MCF 10A (cell line): ENCODE data around the gene PLAGL2. TPM values are rescaled to one million over a fixed set of nuclear protein-coding genes. Genes with fewer than 3 reads are reported as not detected.
"Not testable (repeated sequence)": the region's sequence is repeated elsewhere in the genome, so short reads cannot be mapped to it uniquely, and the experiment has no call there.

Experiments used
- BruUV-seq: library from RNA; stranded (reverse); fragments of 400-500 nt; replicated peaks from 2 replicates; lab custom pipeline; 2021; lab: Mats Ljungman, UMichigan
- CTCF ChIA-PET: fragments of 300-600 bp; sonication (Branson Sonifier 250); formaldehyde crosslinking; extraction: SDS; loops from one replicate; lab custom pipeline; 2021; ENCODE audit warnings: antibody characterized with exemption, inconsistent platforms; lab: Yijun Ruan, JAX
- POLR2A ChIA-PET: fragments of 300-600, 350-650 bp; sonication (Branson Sonifier 250); formaldehyde crosslinking; extraction: SDS; loops from one replicate; lab custom pipeline; 2020; ENCODE audit warnings: antibody characterized with exemption, inconsistent platforms; lab: Yijun Ruan, JAX
- DNase-seq: peaks from one replicate; pipeline ENCODE4 v3.0.0-alpha.2; 2018; ENCODE audit not compliant: unreplicated experiment
- H3K27ac Mint-ChIP-seq: one replicate; pipeline ENCODE4 v1.8.0; 2022; ENCODE audit warnings: mild to moderate bottlenecking, low read depth, mixed read lengths; ENCODE audit not compliant: unreplicated experiment
- H3K27me3 Mint-ChIP-seq: one replicate; pipeline ENCODE4 v1.8.0; 2022; ENCODE audit warnings: mixed read lengths; ENCODE audit not compliant: insufficient read depth, unreplicated experiment
- H3K36me3 Mint-ChIP-seq: one replicate; pipeline ENCODE4 v1.8.0; 2022; ENCODE audit warnings: mild to moderate bottlenecking, moderate library complexity, mixed read lengths; ENCODE audit not compliant: insufficient read depth, unreplicated experiment
- H3K4me1 Mint-ChIP-seq: one replicate; pipeline ENCODE4 v1.8.0; 2022; ENCODE audit warnings: mixed read lengths; ENCODE audit not compliant: insufficient read depth, unreplicated experiment
- H3K4me3 Mint-ChIP-seq: one replicate; pipeline ENCODE4 v1.8.0; 2022; ENCODE audit warnings: mild to moderate bottlenecking, moderate library complexity, mixed read lengths; ENCODE audit not compliant: unreplicated experiment
- H3K9me3 Mint-ChIP-seq: one replicate; pipeline ENCODE4 v1.8.0; 2022; ENCODE audit warnings: mixed read lengths; ENCODE audit not compliant: unreplicated experiment
- intact Hi-C: fragments of 100-400 bp; cut with micrococcal nuclease; formaldehyde crosslinking; loops from 2 replicates; pipeline ENCODE4 v1.14.1; 2022
- total RNA-seq: library from RNA; stranded (reverse); gene quantifications from 2 replicates; pipeline ENCODE4 v1.2.3, GENCODE V29; 2022
- TF ChIP-seq, protein P1 (sequence below): fragments of 200-600 bp; IDR thresholded peaks from one replicate; pipeline ENCODE4 v1.8.0; 2022; ENCODE audit warnings: antibody characterized with exemption, mild to moderate bottlenecking; ENCODE audit not compliant: unreplicated experiment

PLAGL2 gene
- total RNA-seq, 1 experiment from 2014 or later, result 18.6 TPM

DNA sequence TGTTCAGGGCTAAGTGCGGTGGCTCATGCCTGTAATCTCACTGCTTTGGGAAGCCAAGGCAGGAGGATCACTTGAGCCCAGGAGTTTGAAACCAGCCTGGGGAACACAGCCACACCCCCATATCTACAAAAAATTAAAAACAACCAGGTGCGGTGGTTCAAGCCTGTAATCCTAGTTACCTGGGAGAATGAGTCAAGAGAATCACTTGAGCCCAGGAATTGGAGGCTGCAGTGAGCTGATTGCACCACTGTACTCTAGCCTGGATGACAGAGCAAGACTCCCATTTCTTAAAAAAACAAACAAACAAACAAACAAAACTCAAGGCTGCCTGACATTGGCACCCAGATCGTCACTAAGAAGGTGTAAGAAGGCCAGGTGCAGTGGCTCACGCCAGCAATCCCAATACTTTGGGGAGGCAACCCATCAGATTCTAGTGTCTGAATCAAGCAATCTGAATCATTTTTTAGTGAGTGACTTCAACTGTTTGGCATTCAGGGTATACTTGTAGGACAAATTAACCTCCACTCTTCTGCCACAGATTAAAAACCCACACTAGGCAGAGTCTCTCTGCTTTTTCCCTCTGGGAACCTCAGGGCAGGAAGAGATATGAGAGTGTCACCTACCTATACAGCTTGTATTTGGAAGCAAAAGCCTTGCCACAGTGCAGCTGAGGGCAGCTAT, 6.1 kb downstream of the PLAGL2 start:
- Mint-ChIP-seq H3K27me3 (no peaks in the 10 kb centered on the region), H3K36me3 (peaks cover 68% of the 10 kb centered on the region), H3K27ac (peak overlapping the region; percentile 35), H3K4me1 (peaks cover 44% of the 10 kb centered on the region), H3K4me3 (no peak overlapping the region), H3K9me3 (no peaks in the 10 kb centered on the region)
- ChIA-PET CTCF (no interaction called here), POLR2A (interaction anchor here (1.3 kb wide), 1 partner anchor 92 kb away, joined by 5 read pairs; the partner anchor contains the start of gene TM9SF4)
- no TSS peak for BruUV-seq
- intact Hi-C loops, result no loop called here
- DNase-seq, result no peak
- TF ChIP-seq, protein P1, sequence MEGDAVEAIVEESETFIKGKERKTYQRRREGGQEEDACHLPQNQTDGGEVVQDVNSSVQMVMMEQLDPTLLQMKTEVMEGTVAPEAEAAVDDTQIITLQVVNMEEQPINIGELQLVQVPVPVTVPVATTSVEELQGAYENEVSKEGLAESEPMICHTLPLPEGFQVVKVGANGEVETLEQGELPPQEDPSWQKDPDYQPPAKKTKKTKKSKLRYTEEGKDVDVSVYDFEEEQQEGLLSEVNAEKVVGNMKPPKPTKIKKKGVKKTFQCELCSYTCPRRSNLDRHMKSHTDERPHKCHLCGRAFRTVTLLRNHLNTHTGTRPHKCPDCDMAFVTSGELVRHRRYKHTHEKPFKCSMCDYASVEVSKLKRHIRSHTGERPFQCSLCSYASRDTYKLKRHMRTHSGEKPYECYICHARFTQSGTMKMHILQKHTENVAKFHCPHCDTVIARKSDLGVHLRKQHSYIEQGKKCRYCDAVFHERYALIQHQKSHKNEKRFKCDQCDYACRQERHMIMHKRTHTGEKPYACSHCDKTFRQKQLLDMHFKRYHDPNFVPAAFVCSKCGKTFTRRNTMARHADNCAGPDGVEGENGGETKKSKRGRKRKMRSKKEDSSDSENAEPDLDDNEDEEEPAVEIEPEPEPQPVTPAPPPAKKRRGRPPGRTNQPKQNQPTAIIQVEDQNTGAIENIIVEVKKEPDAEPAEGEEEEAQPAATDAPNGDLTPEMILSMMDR, result no peak

DNA sequence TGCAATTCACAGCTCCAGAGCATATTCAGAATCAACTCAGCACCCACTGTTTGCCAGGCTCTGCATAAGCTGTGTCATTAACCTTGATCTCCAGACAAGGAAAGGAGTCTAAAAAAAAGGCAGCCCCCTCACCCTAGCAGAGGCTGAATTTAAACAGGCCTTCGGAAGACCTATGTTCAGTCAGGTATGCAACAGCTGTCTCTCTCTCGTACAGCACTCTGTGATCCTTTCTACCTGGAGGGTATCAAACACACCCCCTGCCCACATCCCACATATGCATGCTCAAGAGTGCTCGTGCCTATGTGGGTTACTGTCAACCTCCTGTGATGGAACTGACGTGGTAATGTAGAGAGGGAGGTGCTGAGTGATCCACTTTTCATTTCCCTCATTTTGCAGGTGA, 8.5 kb downstream of the PLAGL2 start:
- POLR2A ChIA-PET, result interaction anchor here (0.7 kb wide), 1 partner anchor 11 kb away, joined by 4 read pairs; no protein-coding TSS in a partner anchor
- no TSS peak for BruUV-seq
- no peak overlapping the region for H3K4me3 Mint-ChIP-seq
- peaks cover 82% of the 10 kb centered on the region for H3K36me3 Mint-ChIP-seq
- intact Hi-C loops, result no loop called here
- H3K9me3 Mint-ChIP-seq, result no peaks in the 10 kb centered on the region
- CTCF ChIA-PET, result interaction anchor here (0.7 to 1.4 kb wide), 2 partner anchors 19 to 374 kb away, joined by 3 read pairs; no protein-coding TSS in a partner anchor
- TF ChIP-seq, protein P1, result no peak
- H3K4me1 Mint-ChIP-seq, result peaks cover 20% of the 10 kb centered on the region
- no peak for DNase-seq
- no peaks in the 10 kb centered on the region for H3K27me3 Mint-ChIP-seq
- no peak overlapping the region for H3K27ac Mint-ChIP-seq

DNA sequence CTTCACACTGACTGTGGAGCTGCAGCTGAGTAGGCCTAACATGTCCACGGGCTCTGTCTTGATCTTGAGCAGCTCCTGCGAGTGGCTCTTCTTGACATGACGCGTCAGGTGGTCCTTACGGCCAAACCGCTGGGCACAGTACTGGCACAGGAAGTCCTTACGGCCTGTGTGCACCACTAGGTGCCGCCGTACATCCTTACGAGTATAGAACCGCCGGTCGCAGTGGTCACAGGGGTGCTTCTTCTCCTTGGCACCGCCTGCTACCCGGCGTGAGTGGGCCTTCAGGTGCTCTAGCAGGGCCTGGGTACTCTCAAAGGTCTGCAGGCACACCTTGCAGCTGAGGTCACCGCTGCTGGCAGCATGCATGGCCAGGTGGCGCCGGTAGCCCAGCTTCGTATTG, 10.4 kb downstream of the PLAGL2 start:
- H3K27ac Mint-ChIP-seq, BruUV-seq, H3K27me3 Mint-ChIP-seq, CTCF ChIA-PET, H3K9me3 Mint-ChIP-seq, DNase-seq, POLR2A ChIA-PET, H3K4me3 Mint-ChIP-seq, intact Hi-C loops, H3K4me1 Mint-ChIP-seq: not testable (repeated sequence)
- peaks cover 96% of the 10 kb centered on the region for H3K36me3 Mint-ChIP-seq

DNA sequence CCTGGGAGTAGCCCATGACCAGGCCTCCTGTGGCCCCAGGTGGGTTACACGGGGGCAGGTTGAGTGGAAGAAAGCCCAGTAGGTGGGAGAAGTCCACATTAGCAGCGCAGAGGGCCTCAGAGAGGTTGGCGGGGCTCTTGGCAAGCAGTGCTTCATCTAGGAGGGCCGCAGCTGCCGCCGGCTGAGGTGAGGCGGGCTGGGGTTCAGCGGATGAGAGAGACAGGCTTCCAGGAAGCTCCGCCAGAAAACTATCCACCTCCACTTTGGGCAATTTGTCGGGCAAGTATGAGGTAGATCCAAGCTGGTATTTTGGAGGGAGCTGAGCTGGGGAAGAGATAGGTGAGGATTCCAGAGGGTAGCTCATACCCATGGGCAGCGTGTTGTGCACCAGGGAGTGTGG, 10.9 kb downstream of the PLAGL2 start:
- H3K27ac Mint-ChIP-seq, BruUV-seq, intact Hi-C loops: not testable (repeated sequence)

DNA sequence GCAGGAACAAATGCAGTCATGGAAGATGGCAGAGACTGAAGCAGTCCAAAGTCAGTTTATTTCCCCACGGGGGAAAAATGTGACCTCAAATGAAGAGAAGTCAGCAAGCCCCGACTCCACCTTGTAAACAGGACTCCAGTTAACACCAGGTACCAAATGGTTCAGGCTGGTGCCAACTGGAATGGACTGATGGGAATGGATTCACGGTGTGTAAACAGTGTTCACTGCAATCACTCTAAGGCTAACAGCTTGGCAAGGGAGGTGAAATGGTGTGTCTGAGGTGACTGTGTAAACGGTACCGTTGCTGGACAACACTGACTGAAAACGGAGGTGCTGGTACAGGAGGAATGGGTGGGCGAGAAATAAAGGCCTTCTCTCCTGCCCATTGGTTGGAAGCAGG, 12.0 kb downstream of the PLAGL2 start:
- BruUV-seq, result no TSS peak
- H3K36me3 Mint-ChIP-seq, result peaks cover 82% of the 10 kb centered on the region
- no peak for DNase-seq
- H3K9me3 Mint-ChIP-seq, result no peaks in the 10 kb centered on the region
- POLR2A ChIA-PET, result no interaction called here
- no peaks in the 10 kb centered on the region for H3K27me3 Mint-ChIP-seq
- intact Hi-C loops, result no loop called here
- CTCF ChIA-PET, result interaction anchor here (0.6 kb wide), 1 partner anchor 337 kb away, joined by 3 read pairs; no protein-coding TSS in a partner anchor
- H3K27ac Mint-ChIP-seq, result no peak overlapping the region
- TF ChIP-seq, protein P1, result no peak
- H3K4me1 Mint-ChIP-seq, result no peaks in the 10 kb centered on the region
- H3K4me3 Mint-ChIP-seq, result no peak overlapping the region

More for the DNA sequence above, 10.9 kb downstream of the PLAGL2 start:
- H3K4me3 Mint-ChIP-seq, CTCF ChIA-PET, DNase-seq, H3K9me3 Mint-ChIP-seq, H3K27me3 Mint-ChIP-seq, H3K4me1 Mint-ChIP-seq: not testable (repeated sequence)
- POLR2A ChIA-PET, result interaction anchor here (0.5 kb wide), 1 partner anchor 28 kb away, joined by 3 read pairs; no protein-coding TSS in a partner anchor
- H3K36me3 Mint-ChIP-seq, result peaks cover 93% of the 10 kb centered on the region
